ENCODE measurements around the gene HSD3B7.
A peak's percentile ranks its signal among the peaks of the same experiment; 100 is the strongest.

Gene HSD3B7

DNA sequence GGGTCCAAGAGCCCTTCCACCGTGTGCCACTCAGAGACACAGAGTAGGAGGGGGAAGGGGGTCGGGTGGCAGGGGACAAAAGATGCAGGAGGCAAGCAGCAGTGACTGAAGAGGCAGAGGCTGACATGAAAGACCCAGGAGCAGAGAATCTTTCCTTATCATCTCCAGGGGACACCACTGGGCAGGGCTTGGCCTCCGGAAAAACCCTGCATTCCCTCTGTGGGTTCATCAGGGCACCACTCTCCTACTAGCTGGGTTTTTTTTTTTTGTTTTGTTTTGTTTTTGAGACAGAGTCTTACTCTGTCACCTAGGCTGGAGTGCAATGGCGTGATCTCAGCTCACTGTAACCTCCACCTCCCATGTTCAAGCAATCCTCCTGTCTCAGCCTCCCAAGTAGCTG is 46.3 kb downstream of the HSD3B7 start:
- no peak for DNase-seq

DNA sequence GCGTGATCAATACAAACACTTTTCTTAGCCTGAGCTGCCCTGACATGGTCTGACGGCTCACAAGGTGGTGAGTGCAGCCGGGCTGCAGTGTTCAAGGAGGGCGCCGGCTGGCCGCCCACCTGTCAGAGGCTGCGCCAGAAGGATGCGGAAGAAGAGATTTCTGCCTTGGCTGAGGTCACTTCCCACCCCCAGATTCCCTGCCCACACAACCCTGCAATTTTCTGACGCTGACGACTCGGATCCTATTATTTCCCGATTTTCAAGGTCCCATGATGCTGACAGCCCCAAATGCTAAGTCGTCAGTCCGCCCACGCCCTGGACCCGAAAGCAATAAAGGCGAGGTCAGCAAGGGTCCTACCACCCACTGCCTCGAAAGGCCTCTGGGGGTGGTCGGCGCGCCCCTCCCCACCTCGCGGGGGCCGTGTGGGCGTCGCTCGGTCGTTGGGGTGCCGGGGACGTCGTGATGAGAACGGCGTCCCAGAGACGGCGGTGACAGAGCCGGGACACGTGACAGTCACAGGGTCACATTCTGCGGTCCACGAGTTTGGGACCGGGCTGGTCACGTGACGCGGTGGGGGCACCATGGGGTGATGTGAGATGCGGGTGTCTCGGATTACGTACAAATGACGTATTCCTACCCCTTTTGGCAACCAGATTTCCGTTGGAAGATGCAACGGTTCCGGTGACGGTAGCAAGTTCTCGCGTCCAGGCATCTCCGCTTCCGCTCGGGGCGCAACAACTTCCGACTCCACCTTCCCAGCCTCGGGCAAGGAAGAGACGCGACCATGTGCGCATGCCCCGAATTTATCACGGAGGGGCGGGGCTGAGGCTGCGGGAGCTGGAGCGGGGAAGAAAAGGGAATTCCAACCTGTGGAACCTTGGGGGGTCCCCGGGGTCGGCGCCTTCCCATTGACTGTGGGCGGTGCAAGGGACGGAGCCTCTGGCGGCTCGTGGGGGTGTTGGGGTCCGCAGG is 48.0 kb downstream of the HSD3B7 start, which contains the start of gene STX4:
TSS of gene STX4 (plus strand) at position 823 of the 973 bp plus-strand sequence. CDS start 248 bp downstream, outside the sequence.
- peak; percentile 99 for DNase-seq

DNA sequence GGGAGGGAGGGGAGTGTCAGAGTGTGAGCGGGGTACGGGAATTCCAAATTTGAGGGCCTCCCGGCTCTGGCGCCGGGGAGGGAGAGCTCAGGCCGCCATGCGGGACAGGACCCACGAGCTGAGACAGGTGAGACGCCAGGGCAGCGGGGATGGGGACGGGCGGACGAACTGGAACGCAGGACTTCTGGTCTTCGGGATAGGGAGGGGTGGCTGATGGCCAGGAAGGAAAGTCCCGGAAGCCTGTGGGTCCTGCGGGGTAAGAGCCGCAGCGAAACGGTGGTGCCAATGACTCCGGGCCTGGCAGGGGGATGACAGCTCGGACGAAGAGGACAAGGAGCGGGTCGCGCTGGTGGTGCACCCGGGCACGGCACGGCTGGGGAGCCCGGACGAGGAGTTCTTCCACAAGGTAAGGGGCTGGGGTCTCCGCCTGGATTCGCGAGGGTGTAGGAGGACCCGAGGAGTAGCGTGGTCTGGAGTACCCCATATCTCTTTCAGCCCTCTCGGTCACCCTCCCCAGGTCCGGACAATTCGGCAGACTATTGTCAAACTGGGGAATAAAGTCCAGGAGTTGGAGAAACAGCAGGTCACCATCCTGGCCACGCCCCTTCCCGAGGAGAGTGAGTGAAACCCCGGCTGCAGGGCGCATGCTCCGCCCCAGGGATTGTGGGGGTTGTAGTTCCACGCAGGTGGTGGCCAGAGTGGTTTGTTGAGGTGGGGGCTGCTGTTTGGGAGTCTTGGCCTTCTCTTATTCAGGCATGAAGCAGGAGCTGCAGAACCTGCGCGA is 48.9 kb downstream of the HSD3B7 start:
- DNase-seq = peak; percentile 87

DNA sequence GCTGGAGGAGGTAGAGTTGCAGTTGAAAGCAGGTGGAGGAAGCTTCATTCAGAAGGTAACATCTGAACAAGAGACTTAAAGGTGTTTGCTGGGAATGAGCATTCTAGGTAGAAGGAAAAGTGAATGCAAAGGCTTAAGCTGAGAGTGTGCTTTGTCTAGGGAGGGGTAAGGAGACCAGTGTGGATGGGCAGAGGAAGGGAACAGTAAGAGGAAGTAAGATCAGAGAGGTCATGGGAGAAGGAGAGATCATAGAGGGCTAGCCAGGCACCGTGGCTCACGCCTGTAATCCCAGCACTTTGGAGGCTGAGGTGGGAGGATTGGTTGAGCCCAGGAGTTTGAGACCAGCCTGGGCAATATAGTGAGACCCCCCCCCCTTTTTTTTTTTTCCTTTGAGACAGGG is 51.7 kb downstream of the HSD3B7 start:
- DNase-seq = no peak

All from CD4-positive, alpha-beta T cell treated with Interleukin-17A for 1 hour (primary cell).